Endothelial cell of umbilical vein (primary cell): ENCODE results near the gene E2F2.
"Not testable (repeated sequence)": the region's sequence is repeated elsewhere in the genome, so short reads cannot be mapped to it uniquely, and the experiment has no call there.

ENCODE experiments used
- FOS ChIP-seq: IDR thresholded peaks from 2 replicates; pipeline ENCODE4 v1.6.1; 2011; ENCODE audit warnings: mild to moderate bottlenecking, low read length, moderate library complexity, borderline replicate concordance; ENCODE audit not compliant: insufficient read depth
- GATA2 ChIP-seq: IDR thresholded peaks from 2 replicates; pipeline ENCODE4 v1.7.0; 2011; ENCODE audit warnings: low read depth, mild to moderate bottlenecking, moderate library complexity, mixed read lengths, low read length; ENCODE audit not compliant: insufficient read length, insufficient read depth
- POLR2A ChIP-seq: IDR thresholded peaks from 2 replicates; pipeline ENCODE4 v1.6.1; 2012; ENCODE audit warnings: low read depth, mild to moderate bottlenecking, control low read depth, low read length
- POLR2AphosphoS5 ChIP-seq: IDR thresholded peaks from 2 replicates; pipeline ENCODE4 v1.6.1; 2012; ENCODE audit warnings: low read depth, mild to moderate bottlenecking, control low read depth, low read length, moderate library complexity; ENCODE audit not compliant: insufficient read depth
- TF ChIP-seq, protein P1 (sequence below), 2 donors: IDR thresholded peaks; 1 replicate in 1 of 2; 2 replicates in 1 of 2; pipeline ENCODE4 v1.5.1; 2011; ENCODE audit warnings: low read length in 2 of 2, mild to moderate bottlenecking in 2 of 2, moderate library complexity in 2 of 2, control low read depth in 1 of 2, inconsistent platforms in 1 of 2, low read depth in 1 of 2; ENCODE audit not compliant: insufficient read depth in 1 of 2; ENCODE audit errors: extremely low read depth in 1 of 2
- TF ChIP-seq, protein P2 (sequence below): IDR thresholded peaks from 2 replicates; pipeline ENCODE4 v1.6.1; 2011; ENCODE audit not compliant: insufficient read depth, insufficient read length

DNA sequence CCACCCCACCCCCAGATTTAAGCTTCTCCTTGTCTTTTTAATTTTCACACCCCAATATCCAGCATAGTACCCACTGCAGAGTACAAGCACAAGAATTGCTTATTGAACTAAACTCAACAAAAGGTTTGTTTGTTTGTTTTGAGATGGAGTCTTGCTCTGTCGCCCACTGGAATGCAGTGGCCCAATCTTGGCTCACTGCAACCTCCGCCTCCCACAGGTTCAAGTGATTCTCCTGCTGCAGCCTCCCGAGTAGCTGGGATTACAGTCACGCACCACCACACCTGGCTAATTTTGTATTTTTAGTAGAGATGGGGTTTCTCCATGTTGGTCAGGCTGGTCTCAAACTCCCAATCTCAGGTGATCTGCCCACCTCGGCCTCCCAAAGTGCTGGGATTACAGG, 11.9 kb upstream of the E2F2 start:
- TF ChIP-seq, protein P1, sequence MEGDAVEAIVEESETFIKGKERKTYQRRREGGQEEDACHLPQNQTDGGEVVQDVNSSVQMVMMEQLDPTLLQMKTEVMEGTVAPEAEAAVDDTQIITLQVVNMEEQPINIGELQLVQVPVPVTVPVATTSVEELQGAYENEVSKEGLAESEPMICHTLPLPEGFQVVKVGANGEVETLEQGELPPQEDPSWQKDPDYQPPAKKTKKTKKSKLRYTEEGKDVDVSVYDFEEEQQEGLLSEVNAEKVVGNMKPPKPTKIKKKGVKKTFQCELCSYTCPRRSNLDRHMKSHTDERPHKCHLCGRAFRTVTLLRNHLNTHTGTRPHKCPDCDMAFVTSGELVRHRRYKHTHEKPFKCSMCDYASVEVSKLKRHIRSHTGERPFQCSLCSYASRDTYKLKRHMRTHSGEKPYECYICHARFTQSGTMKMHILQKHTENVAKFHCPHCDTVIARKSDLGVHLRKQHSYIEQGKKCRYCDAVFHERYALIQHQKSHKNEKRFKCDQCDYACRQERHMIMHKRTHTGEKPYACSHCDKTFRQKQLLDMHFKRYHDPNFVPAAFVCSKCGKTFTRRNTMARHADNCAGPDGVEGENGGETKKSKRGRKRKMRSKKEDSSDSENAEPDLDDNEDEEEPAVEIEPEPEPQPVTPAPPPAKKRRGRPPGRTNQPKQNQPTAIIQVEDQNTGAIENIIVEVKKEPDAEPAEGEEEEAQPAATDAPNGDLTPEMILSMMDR (IDR thresholded peaks at IDR 0.05; ENCODE audit: extremely low read depth in 1 of 2, insufficient read depth in 1 of 2, low read depth in 1 of 2, low read length in 2 of 2), result not testable (repeated sequence)
- not testable (repeated sequence) for TF ChIP-seq POLR2AphosphoS5, POLR2A, GATA2, FOS
- TF ChIP-seq, protein P2, sequence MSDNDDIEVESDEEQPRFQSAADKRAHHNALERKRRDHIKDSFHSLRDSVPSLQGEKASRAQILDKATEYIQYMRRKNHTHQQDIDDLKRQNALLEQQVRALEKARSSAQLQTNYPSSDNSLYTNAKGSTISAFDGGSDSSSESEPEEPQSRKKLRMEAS, result not testable (repeated sequence)
